Measurements from ENCODE around the gene TBC1D14.
"Not testable (repeated sequence)": the region's sequence is repeated elsewhere in the genome, so short reads cannot be mapped to it uniquely, and the experiment has no call there.

TBC1D14 gene

GRCh38 chr4:7073526-7074390, 164.1 kb downstream of the TBC1D14 start:
- peak; percentile 55 for DNase-seq
- in situ Hi-C loops (cut with HindIII; ENCODE audit: low pct_ligation_motif_present, low pct_unique_long_range_greater_than_20kb, low sequenced_read_pairs), result no loop called here

DNA sequence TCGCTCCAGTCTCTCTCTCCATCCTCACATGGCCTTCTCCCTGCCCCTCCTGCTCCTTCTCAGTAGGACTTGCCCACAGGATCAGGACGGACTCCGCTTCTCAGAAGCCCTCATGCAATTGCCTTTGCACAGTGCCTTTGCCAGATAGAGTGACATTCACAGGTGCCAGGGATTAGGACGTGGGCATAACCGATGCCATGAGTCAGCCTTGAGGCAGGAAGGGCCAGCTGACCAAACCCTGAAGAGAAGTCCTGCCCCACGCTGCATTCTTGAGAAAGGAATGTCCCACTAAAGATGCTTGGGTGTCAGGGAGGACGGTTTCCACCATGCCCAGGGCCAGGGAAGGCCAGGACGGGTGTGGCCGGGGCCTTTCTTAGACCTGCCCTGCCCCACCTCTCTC, 164.8 kb downstream of the TBC1D14 start:
- in situ Hi-C loops (cut with HindIII; ENCODE audit: low pct_ligation_motif_present, low pct_unique_long_range_greater_than_20kb, low sequenced_read_pairs), result no loop called here
- DNase-seq, result peak; percentile 59

GRCh38 chr4:7075962-7076695, 166.5 kb downstream of the TBC1D14 start:
- DNase-seq, result no peak
- in situ Hi-C loops (cut with HindIII; ENCODE audit: low pct_ligation_motif_present, low pct_unique_long_range_greater_than_20kb, low sequenced_read_pairs), result no loop called here

DNA sequence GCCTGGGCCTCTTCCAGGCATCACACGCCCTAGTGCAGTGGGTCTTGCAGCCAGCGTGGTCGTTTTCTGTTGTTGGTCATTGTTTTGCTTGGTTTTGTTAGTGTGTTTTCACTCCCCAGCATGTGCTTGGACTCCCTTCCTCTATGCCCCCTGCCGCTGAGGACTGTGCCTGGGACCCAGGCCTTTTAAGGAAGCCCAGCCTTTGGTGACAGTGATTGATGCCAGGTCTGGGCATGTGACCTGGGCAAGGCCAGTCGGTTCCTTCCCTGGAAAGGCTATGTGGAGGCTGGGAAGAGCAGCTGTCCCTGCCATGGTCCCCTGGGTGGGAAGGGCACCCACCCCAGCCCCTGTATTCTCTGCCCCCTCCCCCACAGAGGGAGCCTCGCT, 167.1 kb downstream of the TBC1D14 start:
- DNase-seq, result no peak
- in situ Hi-C loops (cut with HindIII; ENCODE audit: low pct_ligation_motif_present, low pct_unique_long_range_greater_than_20kb, low sequenced_read_pairs), result no loop called here

- DNase-seq, result no peak
- in situ Hi-C loops (cut with HindIII; ENCODE audit: low pct_ligation_motif_present, low pct_unique_long_range_greater_than_20kb, low sequenced_read_pairs), result no loop called here
These were observed 167.7 kb downstream of the TBC1D14 start for GRCh38 chr4:7077371-7077770.

GRCh38 chr4:7078025-7078424, 168.4 kb downstream of the TBC1D14 start:
- DNase-seq, result no peak
- in situ Hi-C loops (cut with HindIII; ENCODE audit: low pct_ligation_motif_present, low pct_unique_long_range_greater_than_20kb, low sequenced_read_pairs), result no loop called here

DNA sequence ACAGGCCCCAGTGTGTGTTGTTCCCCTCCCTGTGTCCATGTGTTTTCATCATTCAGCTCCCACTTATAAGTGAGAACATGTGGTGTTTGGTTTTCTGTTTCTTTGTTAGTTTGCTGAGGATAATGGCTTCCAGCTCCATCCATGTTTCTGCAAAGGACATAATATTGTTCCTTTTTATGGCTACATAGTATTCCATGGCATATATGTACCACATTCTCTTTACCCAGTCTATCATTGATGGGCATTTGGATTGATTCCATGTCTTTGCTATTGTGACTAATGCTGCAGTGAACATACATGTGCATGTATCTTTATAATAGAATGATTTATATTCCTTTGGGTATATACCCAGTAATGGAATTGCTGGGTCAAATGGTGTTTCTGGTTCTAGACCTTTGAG, 169.9 kb downstream of the TBC1D14 start:
- in situ Hi-C loops (cut with HindIII; ENCODE audit: low pct_ligation_motif_present, low pct_unique_long_range_greater_than_20kb, low sequenced_read_pairs); DNase-seq: not testable (repeated sequence)

DNA sequence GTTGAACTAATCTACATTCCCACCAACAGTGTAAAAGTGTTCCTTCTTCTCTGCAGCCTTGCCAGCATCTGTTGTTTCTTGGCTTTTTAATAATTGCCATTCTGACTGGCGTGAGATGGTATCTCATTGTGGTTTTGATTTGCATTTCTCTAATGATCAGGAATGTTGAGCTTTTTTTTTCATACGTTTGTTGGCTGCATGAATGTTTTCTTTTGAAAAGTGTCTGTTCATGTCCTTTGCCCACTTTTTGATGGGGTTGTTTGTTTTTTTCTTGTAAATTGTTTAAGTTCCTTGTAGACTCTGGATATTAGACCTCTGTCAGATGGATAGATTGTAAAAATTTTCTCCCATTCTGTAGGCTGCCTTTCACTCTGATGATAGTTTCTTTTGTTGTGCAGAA, 170.3 kb downstream of the TBC1D14 start:
- in situ Hi-C loops (cut with HindIII; ENCODE audit: low pct_ligation_motif_present, low pct_unique_long_range_greater_than_20kb, low sequenced_read_pairs); DNase-seq: not testable (repeated sequence)
